ENCODE results near the gene MROH7. TPM values are rescaled to one million over a fixed set of nuclear protein-coding genes. Genes with fewer than 3 reads are reported as not detected.

MROH7 gene
- total RNA-seq, 4 donors from 2014 or later: 2.0 to 5.7 (median 3.8) TPM

GRCh38 chr1:54671985-54672608 is 30.5 kb downstream of the MROH7 start:
- no peak for DNase-seq (ENCODE audit: low spot score in 2 of 2)

DNA sequence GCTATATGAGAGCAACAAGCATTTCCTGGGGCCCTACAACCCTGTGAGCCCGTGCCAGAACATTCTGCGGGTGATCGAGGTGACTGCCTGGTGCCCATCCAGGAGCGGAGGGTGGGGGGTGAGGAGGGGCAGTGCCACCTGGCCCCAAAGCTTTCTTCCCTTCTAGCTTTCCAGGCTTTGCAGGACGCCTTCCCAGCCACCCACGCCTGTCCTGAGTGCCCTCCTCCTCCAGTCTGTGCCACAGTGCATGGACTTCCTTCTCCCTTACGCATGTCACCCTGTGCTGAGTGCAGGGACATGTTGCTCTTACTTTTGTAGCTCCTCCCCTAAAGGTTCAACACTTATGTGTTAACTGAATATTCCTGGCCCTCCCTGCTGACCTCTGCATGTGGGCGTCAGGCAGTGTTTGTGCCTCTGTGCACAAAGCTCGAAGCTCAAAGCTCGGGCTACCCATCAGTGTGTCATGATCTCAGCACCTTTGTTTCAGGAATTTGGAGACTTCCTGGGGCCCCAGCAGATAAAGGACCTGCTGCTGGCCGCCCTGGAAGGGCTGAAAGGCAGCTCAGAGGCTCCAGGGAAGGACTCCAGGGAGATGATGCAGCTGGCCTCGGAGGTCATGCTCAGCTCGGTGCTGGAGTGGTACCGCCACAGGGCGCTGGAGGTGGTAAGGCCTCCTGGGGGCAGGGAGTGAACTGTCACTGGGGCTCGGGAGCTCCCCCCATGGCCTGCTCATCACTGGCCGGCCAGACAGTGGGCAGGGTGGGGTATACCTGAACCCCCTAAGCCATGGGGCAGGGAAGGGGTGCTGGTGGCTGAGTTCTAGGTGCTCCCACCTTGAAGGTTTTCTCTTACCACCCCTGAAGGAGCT is 37.4 kb downstream of the MROH7 start:
- H3K9me3 ChIP-seq: no peaks in the 10 kb centered on the region
- TF ChIP-seq, protein P1, sequence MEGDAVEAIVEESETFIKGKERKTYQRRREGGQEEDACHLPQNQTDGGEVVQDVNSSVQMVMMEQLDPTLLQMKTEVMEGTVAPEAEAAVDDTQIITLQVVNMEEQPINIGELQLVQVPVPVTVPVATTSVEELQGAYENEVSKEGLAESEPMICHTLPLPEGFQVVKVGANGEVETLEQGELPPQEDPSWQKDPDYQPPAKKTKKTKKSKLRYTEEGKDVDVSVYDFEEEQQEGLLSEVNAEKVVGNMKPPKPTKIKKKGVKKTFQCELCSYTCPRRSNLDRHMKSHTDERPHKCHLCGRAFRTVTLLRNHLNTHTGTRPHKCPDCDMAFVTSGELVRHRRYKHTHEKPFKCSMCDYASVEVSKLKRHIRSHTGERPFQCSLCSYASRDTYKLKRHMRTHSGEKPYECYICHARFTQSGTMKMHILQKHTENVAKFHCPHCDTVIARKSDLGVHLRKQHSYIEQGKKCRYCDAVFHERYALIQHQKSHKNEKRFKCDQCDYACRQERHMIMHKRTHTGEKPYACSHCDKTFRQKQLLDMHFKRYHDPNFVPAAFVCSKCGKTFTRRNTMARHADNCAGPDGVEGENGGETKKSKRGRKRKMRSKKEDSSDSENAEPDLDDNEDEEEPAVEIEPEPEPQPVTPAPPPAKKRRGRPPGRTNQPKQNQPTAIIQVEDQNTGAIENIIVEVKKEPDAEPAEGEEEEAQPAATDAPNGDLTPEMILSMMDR (IDR thresholded peaks at IDR 0.05): no peak
- TF ChIP-seq EP300 (IDR thresholded peaks at IDR 0.05) (no peak), POLR2AphosphoS5 (IDR thresholded peaks at IDR 0.05) (no peak), POLR2A (IDR thresholded peaks at IDR 0.05) (no peak)
- DNase-seq (ENCODE audit: low spot score in 2 of 2): no peak
- H3K4me1 ChIP-seq: no peaks in the 10 kb centered on the region
- no peaks in the 10 kb centered on the region for H3K36me3 ChIP-seq
- no peaks in the 10 kb centered on the region for H3K27me3 ChIP-seq
- no peak overlapping the region for H3K27ac ChIP-seq
- no peak overlapping the region for H3K4me3 ChIP-seq
- 80% methylated on average over 10 of the region's 17 CpGs for WGBS

More at GRCh38 chr1:54671985-54672608, 30.5 kb downstream of the MROH7 start:
- Histone ChIP-seq H3K4me1 (no peaks in the 10 kb centered on the region), H3K36me3 (no peaks in the 10 kb centered on the region), H3K27me3 (no peaks in the 10 kb centered on the region), H3K9me3 (no peaks in the 10 kb centered on the region), H3K27ac (no peak overlapping the region), H3K4me3 (no peak overlapping the region)
- WGBS: 63% methylated on average over 6 of the region's 6 CpGs
- TF ChIP-seq, protein P1 (IDR thresholded peaks at IDR 0.05): peak; percentile 55 to 63
- TF ChIP-seq EP300 (IDR thresholded peaks at IDR 0.05): no peak

- Histone ChIP-seq H3K4me3 (no peak overlapping the region), H3K36me3 (no peaks in the 10 kb centered on the region), H3K27me3 (no peaks in the 10 kb centered on the region), H3K4me1 (no peaks in the 10 kb centered on the region), H3K9me3 (no peaks in the 10 kb centered on the region), H3K27ac (no peak overlapping the region)
- no peak for DNase-seq (ENCODE audit: low spot score in 2 of 2)
- TF ChIP-seq EP300 (IDR thresholded peaks at IDR 0.05) (no peak), POLR2A (IDR thresholded peaks at IDR 0.05) (no peak), POLR2AphosphoS5 (IDR thresholded peaks at IDR 0.05) (no peak)
- TF ChIP-seq, protein P1 (IDR thresholded peaks at IDR 0.05): no peak
- 97% methylated on average over 5 of the region's 7 CpGs for WGBS
These were observed 38.1 kb downstream of the MROH7 start for GRCh38 chr1:54679706-54680105.

GRCh38 chr1:54680387-54680786 is 38.8 kb downstream of the MROH7 start:
- no peak overlapping the region for H3K4me3 ChIP-seq
- H3K27me3 ChIP-seq: no peaks in the 10 kb centered on the region
- DNase-seq (ENCODE audit: low spot score in 2 of 2): no peak
- TF ChIP-seq, protein P1 (IDR thresholded peaks at IDR 0.05): no peak
- TF ChIP-seq EP300 (IDR thresholded peaks at IDR 0.05) (no peak), POLR2AphosphoS5 (IDR thresholded peaks at IDR 0.05) (no peak), POLR2A (IDR thresholded peaks at IDR 0.05) (no peak)
- 74% methylated on average over 7 of the region's 8 CpGs for WGBS
- no peaks in the 10 kb centered on the region for H3K9me3 ChIP-seq
- H3K4me1 ChIP-seq: no peaks in the 10 kb centered on the region
- H3K27ac ChIP-seq: no peak overlapping the region
- no peaks in the 10 kb centered on the region for H3K36me3 ChIP-seq

DNA sequence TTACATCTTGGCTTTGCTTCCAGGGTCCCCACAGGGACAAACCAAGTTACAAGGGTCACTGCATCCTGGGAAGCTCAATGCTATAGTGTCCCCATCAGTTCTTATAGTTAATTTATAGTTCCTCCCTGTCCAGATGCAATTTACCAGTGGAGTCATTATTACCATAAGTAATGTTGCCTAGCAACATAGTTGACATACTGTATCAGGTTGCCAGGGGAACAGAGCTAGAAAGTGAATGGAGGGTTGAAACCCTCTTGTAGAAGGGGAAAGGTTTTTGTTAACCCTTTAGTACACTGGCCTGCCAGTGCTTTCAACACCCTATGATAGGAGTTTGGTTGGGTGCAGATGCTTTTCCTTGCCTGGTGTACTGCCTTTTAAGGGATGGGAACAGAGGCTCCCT is 39.8 kb downstream of the MROH7 start:
- Histone ChIP-seq H3K27me3 (no peaks in the 10 kb centered on the region), H3K4me1 (no peaks in the 10 kb centered on the region), H3K27ac (no peak overlapping the region), H3K4me3 (no peak overlapping the region), H3K9me3 (no peaks in the 10 kb centered on the region), H3K36me3 (no peaks in the 10 kb centered on the region)
- TF ChIP-seq EP300 (IDR thresholded peaks at IDR 0.05) (no peak), POLR2AphosphoS5 (IDR thresholded peaks at IDR 0.05) (no peak), POLR2A (IDR thresholded peaks at IDR 0.05) (no peak)
- TF ChIP-seq, protein P1 (IDR thresholded peaks at IDR 0.05): no peak
- no peak for DNase-seq (ENCODE audit: low spot score in 2 of 2)
